K562 (cell line): Measurements from ENCODE around the gene INHA.

Source experiments
- CREB1 ChIP-seq, 2 experiments: sonication (generic) in 1 of 2; formaldehyde crosslinking in 1 of 2; IDR thresholded peaks; 2 replicates each; pipeline versions ENCODE4 v1.6.1 to v1.8.0; 2012 to 2022; ENCODE audit warnings: inconsistent platforms in 1 of 2, mild to moderate bottlenecking in 1 of 2, missing genetic modification reagents in 1 of 2, moderate library complexity in 1 of 2
- HCFC1 ChIP-seq: IDR thresholded peaks from 2 replicates; pipeline ENCODE4 v1.6.1; 2012; ENCODE audit warnings: low read depth, low read length, improper control_type of control experiment
- IRF2 ChIP-seq: sonication (generic); formaldehyde crosslinking; IDR thresholded peaks from 2 replicates; pipeline ENCODE4 v1.8.1; 2022; ENCODE audit warnings: mild to moderate bottlenecking, missing genetic modification reagents
- LEF1 ChIP-seq: fragments of 450-650 bp; IDR thresholded peaks from 2 replicates; pipeline ENCODE4 v1.6.1; 2016; ENCODE audit warnings: mild to moderate bottlenecking
- POLR2A ChIP-seq: fragments of 450-650 bp; conservative IDR thresholded peaks from 2 replicates; pipeline ENCODE4 v1.6.1; 2016
- PTBP1 ChIP-seq: fragments of 200-400 bp; formaldehyde crosslinking; IDR thresholded peaks from 2 replicates; pipeline ENCODE4 v1.6.1; 2017; ENCODE audit warnings: low read depth, low read length
- TEAD4 ChIP-seq, 2 experiments: sonication (generic) in 1 of 2; formaldehyde crosslinking in 1 of 2; IDR thresholded peaks; 2 replicates each; pipeline versions ENCODE4 v1.6.1 to v1.8.0; 2012 to 2022; ENCODE audit warnings: borderline replicate concordance in 1 of 2, inconsistent platforms in 1 of 2, low read length in 1 of 2, mild to moderate bottlenecking in 1 of 2, missing genetic modification reagents in 1 of 2
- ZNF3 ChIP-seq: fragments of 250-450 bp; sonication (Bioruptor Pico); IDR thresholded peaks from 2 replicates; pipeline ENCODE4 v1.5.0; 2021; ENCODE audit warnings: mild to moderate bottlenecking, moderate library complexity
- ZZZ3 ChIP-seq: fragments of 450-650 bp; IDR thresholded peaks from 2 replicates; pipeline ENCODE4 v1.6.1; 2016; ENCODE audit warnings: antibody characterized with exemption, mild to moderate bottlenecking, moderate library complexity
- TF ChIP-seq, protein P1 (sequence below), 3 experiments: IDR thresholded peaks in 2 of 3; conservative IDR thresholded peaks in 1 of 3; 2 replicates each; pipeline ENCODE4 v1.5.1; 2011 to 2012; ENCODE audit warnings: low read length in 3 of 3, mild to moderate bottlenecking in 3 of 3, control low read depth in 2 of 3, improper control_type of control experiment in 1 of 3, inconsistent platforms in 1 of 3, low read depth in 1 of 3, mixed read lengths in 1 of 3, moderate library complexity in 1 of 3; ENCODE audit not compliant: insufficient read depth in 2 of 3
- TF ChIP-seq, protein P2 (sequence below): sonication (generic); formaldehyde crosslinking; IDR thresholded peaks from 2 replicates; pipeline ENCODE4 v1.8.0; 2022; ENCODE audit warnings: mild to moderate bottlenecking, low read depth, missing genetic modification reagents
- TF ChIP-seq, protein P3 (sequence below): sonication (generic); formaldehyde crosslinking; IDR thresholded peaks from 2 replicates; pipeline ENCODE4 v1.8.1; 2022; ENCODE audit warnings: missing genetic modification reagents
- TF ChIP-seq, protein P4 (sequence below): IDR thresholded peaks from 2 replicates; pipeline ENCODE4 v1.6.1; 2014; ENCODE audit warnings: antibody characterized with exemption

DNA sequence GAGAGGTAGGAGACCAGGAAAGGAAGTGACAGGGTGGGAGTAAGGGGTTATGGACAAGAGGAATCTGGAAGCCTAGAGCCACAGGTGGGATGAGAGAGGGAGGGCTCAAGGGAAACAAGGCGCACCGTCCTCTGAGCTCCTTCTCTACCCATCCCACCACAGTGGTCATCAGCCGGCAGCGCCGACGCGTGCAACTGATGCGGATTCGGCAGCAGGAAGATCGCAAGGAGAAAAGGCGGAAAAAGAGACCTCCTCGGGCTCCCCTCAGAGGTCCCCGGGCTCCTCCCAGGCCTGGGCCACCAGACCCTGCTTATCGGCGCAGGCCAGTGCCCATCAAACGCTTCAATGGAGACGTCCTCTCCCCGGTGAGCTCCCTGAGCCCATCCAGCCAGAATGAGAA lies 23.1 kb upstream of the INHA start:
- TF ChIP-seq, protein P1, sequence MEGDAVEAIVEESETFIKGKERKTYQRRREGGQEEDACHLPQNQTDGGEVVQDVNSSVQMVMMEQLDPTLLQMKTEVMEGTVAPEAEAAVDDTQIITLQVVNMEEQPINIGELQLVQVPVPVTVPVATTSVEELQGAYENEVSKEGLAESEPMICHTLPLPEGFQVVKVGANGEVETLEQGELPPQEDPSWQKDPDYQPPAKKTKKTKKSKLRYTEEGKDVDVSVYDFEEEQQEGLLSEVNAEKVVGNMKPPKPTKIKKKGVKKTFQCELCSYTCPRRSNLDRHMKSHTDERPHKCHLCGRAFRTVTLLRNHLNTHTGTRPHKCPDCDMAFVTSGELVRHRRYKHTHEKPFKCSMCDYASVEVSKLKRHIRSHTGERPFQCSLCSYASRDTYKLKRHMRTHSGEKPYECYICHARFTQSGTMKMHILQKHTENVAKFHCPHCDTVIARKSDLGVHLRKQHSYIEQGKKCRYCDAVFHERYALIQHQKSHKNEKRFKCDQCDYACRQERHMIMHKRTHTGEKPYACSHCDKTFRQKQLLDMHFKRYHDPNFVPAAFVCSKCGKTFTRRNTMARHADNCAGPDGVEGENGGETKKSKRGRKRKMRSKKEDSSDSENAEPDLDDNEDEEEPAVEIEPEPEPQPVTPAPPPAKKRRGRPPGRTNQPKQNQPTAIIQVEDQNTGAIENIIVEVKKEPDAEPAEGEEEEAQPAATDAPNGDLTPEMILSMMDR (IDR thresholded peaks at IDR 0.05 in 2 of 3, conservative IDR thresholded peaks at IDR 0.05 in 1 of 3; ENCODE audit: insufficient read depth in 2 of 3, low read depth in 1 of 3, low read length in 3 of 3): no peak
- no peak for TF ChIP-seq CREB1 (IDR thresholded peaks at IDR 0.05)
- no peak for TF ChIP-seq CREB1 (CRISPR knock-in tag; IDR thresholded peaks at IDR 0.05)
- TF ChIP-seq PTBP1: no peak
- TF ChIP-seq, protein P2, sequence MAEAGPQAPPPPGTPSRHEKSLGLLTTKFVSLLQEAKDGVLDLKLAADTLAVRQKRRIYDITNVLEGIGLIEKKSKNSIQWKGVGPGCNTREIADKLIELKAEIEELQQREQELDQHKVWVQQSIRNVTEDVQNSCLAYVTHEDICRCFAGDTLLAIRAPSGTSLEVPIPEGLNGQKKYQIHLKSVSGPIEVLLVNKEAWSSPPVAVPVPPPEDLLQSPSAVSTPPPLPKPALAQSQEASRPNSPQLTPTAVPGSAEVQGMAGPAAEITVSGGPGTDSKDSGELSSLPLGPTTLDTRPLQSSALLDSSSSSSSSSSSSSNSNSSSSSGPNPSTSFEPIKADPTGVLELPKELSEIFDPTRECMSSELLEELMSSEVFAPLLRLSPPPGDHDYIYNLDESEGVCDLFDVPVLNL (CRISPR knock-in tag): no peak
- TF ChIP-seq POLR2A: no peak
- TF ChIP-seq, protein P3, sequence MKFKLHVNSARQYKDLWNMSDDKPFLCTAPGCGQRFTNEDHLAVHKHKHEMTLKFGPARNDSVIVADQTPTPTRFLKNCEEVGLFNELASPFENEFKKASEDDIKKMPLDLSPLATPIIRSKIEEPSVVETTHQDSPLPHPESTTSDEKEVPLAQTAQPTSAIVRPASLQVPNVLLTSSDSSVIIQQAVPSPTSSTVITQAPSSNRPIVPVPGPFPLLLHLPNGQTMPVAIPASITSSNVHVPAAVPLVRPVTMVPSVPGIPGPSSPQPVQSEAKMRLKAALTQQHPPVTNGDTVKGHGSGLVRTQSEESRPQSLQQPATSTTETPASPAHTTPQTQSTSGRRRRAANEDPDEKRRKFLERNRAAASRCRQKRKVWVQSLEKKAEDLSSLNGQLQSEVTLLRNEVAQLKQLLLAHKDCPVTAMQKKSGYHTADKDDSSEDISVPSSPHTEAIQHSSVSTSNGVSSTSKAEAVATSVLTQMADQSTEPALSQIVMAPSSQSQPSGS (CRISPR knock-in tag): no peak
- TF ChIP-seq, protein P4, sequence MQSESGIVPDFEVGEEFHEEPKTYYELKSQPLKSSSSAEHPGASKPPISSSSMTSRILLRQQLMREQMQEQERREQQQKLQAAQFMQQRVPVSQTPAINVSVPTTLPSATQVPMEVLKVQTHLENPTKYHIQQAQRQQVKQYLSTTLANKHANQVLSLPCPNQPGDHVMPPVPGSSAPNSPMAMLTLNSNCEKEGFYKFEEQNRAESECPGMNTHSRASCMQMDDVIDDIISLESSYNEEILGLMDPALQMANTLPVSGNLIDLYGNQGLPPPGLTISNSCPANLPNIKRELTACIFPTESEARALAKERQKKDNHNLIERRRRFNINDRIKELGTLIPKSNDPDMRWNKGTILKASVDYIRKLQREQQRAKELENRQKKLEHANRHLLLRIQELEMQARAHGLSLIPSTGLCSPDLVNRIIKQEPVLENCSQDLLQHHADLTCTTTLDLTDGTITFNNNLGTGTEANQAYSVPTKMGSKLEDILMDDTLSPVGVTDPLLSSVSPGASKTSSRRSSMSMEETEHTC: no peak
- TF ChIP-seq ZNF3 (CRISPR knock-in tag): no peak
- TF ChIP-seq IRF2 (CRISPR knock-in tag): no peak
- TF ChIP-seq HCFC1: no peak
- no peak for TF ChIP-seq ZZZ3
- no peak for TF ChIP-seq LEF1
- TF ChIP-seq TEAD4 (IDR thresholded peaks at IDR 0.05; ENCODE audit: low read length): no peak
- no peak for TF ChIP-seq TEAD4 (CRISPR knock-in tag; IDR thresholded peaks at IDR 0.05; ENCODE audit: borderline replicate concordance)
